GM21737 (cell line): ENCODE measurements around the gene FGD3.

Experiments used
- ATAC-seq: cut with Tn5 transposase; IDR thresholded peaks from one replicate; pipeline ENCODE4 v1.9.1; 2021; ENCODE audit warnings: mild to moderate bottlenecking, moderate library complexity; ENCODE audit not compliant: unreplicated experiment

The FGD3 gene

GRCh38 chr9:93068956-93069355 lies 121.6 kb downstream of the FGD3 start:
- ATAC-seq, result no peak

- no peak for ATAC-seq
Measured at GRCh38 chr9:93071464-93071863, 124.1 kb downstream of the FGD3 start.

- ATAC-seq, result no peak
Measured at GRCh38 chr9:93072383-93072795, 125.1 kb downstream of the FGD3 start.

GRCh38 chr9:93076101-93076791 lies 128.9 kb downstream of the FGD3 start:
- no peak for ATAC-seq

GRCh38 chr9:93076792-93077128 lies 129.4 kb downstream of the FGD3 start:
- ATAC-seq, result no peak

GRCh38 chr9:93077367-93077766 lies 130.0 kb downstream of the FGD3 start:
- no peak for ATAC-seq

GRCh38 chr9:93077811-93078210 lies 130.5 kb downstream of the FGD3 start:
- ATAC-seq, result no peak

- ATAC-seq, result no peak
Measured at GRCh38 chr9:93079371-93079770, 132.0 kb downstream of the FGD3 start.

- ATAC-seq, result no peak
Measured at GRCh38 chr9:93080406-93080805, 133.1 kb downstream of the FGD3 start.

GRCh38 chr9:93081081-93081529 lies 133.8 kb downstream of the FGD3 start:
- no peak for ATAC-seq

GRCh38 chr9:93081931-93082330 lies 134.6 kb downstream of the FGD3 start:
- no peak for ATAC-seq

GRCh38 chr9:93082841-93083411 lies 135.6 kb downstream of the FGD3 start:
- no peak for ATAC-seq

- ATAC-seq, result no peak
Measured at GRCh38 chr9:93083592-93084470, 136.5 kb downstream of the FGD3 start.

GRCh38 chr9:93084471-93084881 lies 137.2 kb downstream of the FGD3 start:
- no peak for ATAC-seq

- no peak for ATAC-seq
Measured at GRCh38 chr9:93085676-93086075, 138.4 kb downstream of the FGD3 start.
